Natural killer cell treated with Interleukin-12 subunit alpha and Interleukin-12 subunit beta and Interleukin-15 and Interleukin-18, amount 100 ng/mL, for 72 hours (primary cell): ENCODE results near the gene POLD3. TPM values are rescaled to one million over a fixed set of nuclear protein-coding genes. Genes with fewer than 3 reads are reported as not detected.

Source experiments
- ATAC-seq, 2 donors: fragments of 150-1000 bp; cut with Tn5 transposase in 1 of 2; sonication (Bioruptor Pico), chemical (Tn5 transposase) in 1 of 2; 2 replicates each; pipeline ENCODE4 v1.10.0; 2021
- DNase-seq: peaks from one replicate; pipeline ENCODE4 v3.0.0; 2022; ENCODE audit warnings: low spot score
- H3K27ac Mint-ChIP-seq, 2 donors: 1 replicate in 1 of 2; 2 replicates in 1 of 2; pipeline ENCODE4 v1.8.0; 2022; ENCODE audit warnings: mixed read lengths in 2 of 2, mild to moderate bottlenecking in 1 of 2, moderate library complexity in 1 of 2
- H3K27me3 Mint-ChIP-seq, 2 donors: 1 replicate in 1 of 2; 2 replicates in 1 of 2; pipeline ENCODE4 v1.8.0; 2022; ENCODE audit warnings: mixed read lengths in 2 of 2
- H3K36me3 Mint-ChIP-seq: one replicate; pipeline ENCODE4 v1.8.0; 2022; ENCODE audit warnings: mixed read lengths
- H3K4me1 Mint-ChIP-seq, 2 donors: 1 replicate in 1 of 2; 2 replicates in 1 of 2; pipeline ENCODE4 v1.8.0; 2022; ENCODE audit warnings: low read depth in 2 of 2, mixed read lengths in 2 of 2, mild to moderate bottlenecking in 1 of 2
- H3K4me3 Mint-ChIP-seq: one replicate; pipeline ENCODE4 v1.8.0; 2022; ENCODE audit warnings: mixed read lengths
- H3K9me3 Mint-ChIP-seq: 2 replicates; pipeline ENCODE4 v1.8.0; 2022; ENCODE audit warnings: mixed read lengths
- total RNA-seq, 2 donors: library from RNA; stranded (reverse); gene quantifications; one replicate each; pipeline ENCODE4 v1.2.3, GENCODE V29; 2022

POLD3 gene
- total RNA-seq, 2 donors from 2014 or later: 46.2 to 58.9 TPM

GRCh38 chr11:74604311-74604710 lies 11.9 kb downstream of the POLD3 start:
- H3K27ac Mint-ChIP-seq: no peak overlapping the region
- H3K4me1 Mint-ChIP-seq: peaks cover 0 to 2% of the 10 kb centered on the region in 2 donors
- no peaks in the 10 kb centered on the region for H3K9me3 Mint-ChIP-seq
- peaks cover 12% of the 10 kb centered on the region for H3K36me3 Mint-ChIP-seq
- ATAC-seq (no peak), DNase-seq (no peak)
- H3K27me3 Mint-ChIP-seq: no peaks in the 10 kb centered on the region
- H3K4me3 Mint-ChIP-seq: no peak overlapping the region

- no peak overlapping the region for H3K4me3 Mint-ChIP-seq
- ATAC-seq (no peak), DNase-seq (no peak)
- H3K36me3 Mint-ChIP-seq: peaks cover 6% of the 10 kb centered on the region
- H3K27me3 Mint-ChIP-seq: no peaks in the 10 kb centered on the region
- H3K9me3 Mint-ChIP-seq: no peaks in the 10 kb centered on the region
- H3K4me1 Mint-ChIP-seq: peaks cover 2 to 5% of the 10 kb centered on the region in 2 donors
- H3K27ac Mint-ChIP-seq: no peak overlapping the region
Observed at GRCh38 chr11:74605403-74605802, 13.0 kb downstream of the POLD3 start.

- Mint-ChIP-seq H3K27me3 (no peaks in the 10 kb centered on the region), H3K4me3 (no peak overlapping the region), H3K4me1 (peaks cover 2 to 5% of the 10 kb centered on the region in 2 donors), H3K36me3 (peaks cover 6% of the 10 kb centered on the region), H3K9me3 (no peaks in the 10 kb centered on the region), H3K27ac (no peak overlapping the region)
- ATAC-seq (no peak), DNase-seq (no peak)
Observed at GRCh38 chr11:74608431-74608830, 16.0 kb downstream of the POLD3 start.

- H3K9me3 Mint-ChIP-seq: no peaks in the 10 kb centered on the region
- H3K27me3 Mint-ChIP-seq: no peaks in the 10 kb centered on the region
- H3K4me3 Mint-ChIP-seq: no peak overlapping the region
- no peak for ATAC-seq
- peaks cover 3% of the 10 kb centered on the region for H3K36me3 Mint-ChIP-seq
- no peak for DNase-seq
- no peak overlapping the region for H3K27ac Mint-ChIP-seq
- H3K4me1 Mint-ChIP-seq: peaks cover 2 to 5% of the 10 kb centered on the region in 2 donors
Observed at GRCh38 chr11:74611369-74611861, 19.0 kb downstream of the POLD3 start.

- Mint-ChIP-seq H3K4me1 (peaks cover 2 to 5% of the 10 kb centered on the region in 2 donors), H3K4me3 (no peak overlapping the region), H3K9me3 (no peaks in the 10 kb centered on the region), H3K27me3 (no peaks in the 10 kb centered on the region), H3K36me3 (peaks cover 4% of the 10 kb centered on the region), H3K27ac (no peak overlapping the region)
- DNase-seq: no peak
- no peak for ATAC-seq
Observed at GRCh38 chr11:74612877-74613276, 20.5 kb downstream of the POLD3 start.

GRCh38 chr11:74615311-74615710 lies 22.9 kb downstream of the POLD3 start:
- ATAC-seq: no peak
- peaks cover 9% of the 10 kb centered on the region for H3K36me3 Mint-ChIP-seq
- no peak overlapping the region for H3K4me3 Mint-ChIP-seq

GRCh38 chr11:74615988-74616387 lies 23.6 kb downstream of the POLD3 start:
- H3K27ac Mint-ChIP-seq: no peak overlapping the region
- H3K4me3 Mint-ChIP-seq: no peak overlapping the region
- no peaks in the 10 kb centered on the region for H3K4me1 Mint-ChIP-seq
- ATAC-seq (no peak), DNase-seq (no peak)
- no peaks in the 10 kb centered on the region for H3K27me3 Mint-ChIP-seq
- H3K9me3 Mint-ChIP-seq: no peaks in the 10 kb centered on the region
- peaks cover 9% of the 10 kb centered on the region for H3K36me3 Mint-ChIP-seq

More at GRCh38 chr11:74615311-74615710, 22.9 kb downstream of the POLD3 start:
- Mint-ChIP-seq H3K27me3 (no peaks in the 10 kb centered on the region), H3K9me3 (no peaks in the 10 kb centered on the region), H3K4me1 (no peaks in the 10 kb centered on the region), H3K27ac (no peak overlapping the region)
- no peak for DNase-seq

- Mint-ChIP-seq H3K4me1 (no peaks in the 10 kb centered on the region), H3K27me3 (no peaks in the 10 kb centered on the region), H3K4me3 (no peak overlapping the region), H3K36me3 (peaks cover 17% of the 10 kb centered on the region), H3K27ac (no peak overlapping the region), H3K9me3 (no peaks in the 10 kb centered on the region)
- no peak for DNase-seq
- no peak for ATAC-seq
Observed at GRCh38 chr11:74620531-74620930, 28.1 kb downstream of the POLD3 start.

GRCh38 chr11:74626130-74626529 lies 33.7 kb downstream of the POLD3 start:
- ATAC-seq (no peak), DNase-seq (no peak)
- H3K27me3 Mint-ChIP-seq: no peaks in the 10 kb centered on the region
- peaks cover 34% of the 10 kb centered on the region for H3K36me3 Mint-ChIP-seq
- H3K9me3 Mint-ChIP-seq: no peaks in the 10 kb centered on the region
- no peaks in the 10 kb centered on the region for H3K4me1 Mint-ChIP-seq
- H3K27ac Mint-ChIP-seq: no peak overlapping the region
- no peak overlapping the region for H3K4me3 Mint-ChIP-seq

GRCh38 chr11:74626604-74627003 lies 34.2 kb downstream of the POLD3 start:
- Mint-ChIP-seq H3K27me3 (no peaks in the 10 kb centered on the region), H3K4me1 (no peaks in the 10 kb centered on the region), H3K9me3 (no peaks in the 10 kb centered on the region), H3K27ac (no peak overlapping the region), H3K36me3 (peaks cover 34% of the 10 kb centered on the region), H3K4me3 (no peak overlapping the region)
- ATAC-seq (no peak), DNase-seq (no peak)

- ATAC-seq (no peak), DNase-seq (no peak)
- Mint-ChIP-seq H3K9me3 (no peaks in the 10 kb centered on the region), H3K27me3 (no peaks in the 10 kb centered on the region), H3K27ac (no peak overlapping the region), H3K4me3 (no peak overlapping the region), H3K4me1 (no peaks in the 10 kb centered on the region), H3K36me3 (peaks cover 34% of the 10 kb centered on the region)
Observed at GRCh38 chr11:74627381-74627780, 35.0 kb downstream of the POLD3 start.

- H3K4me3 Mint-ChIP-seq: no peak overlapping the region
- peaks cover 30% of the 10 kb centered on the region for H3K36me3 Mint-ChIP-seq
- no peaks in the 10 kb centered on the region for H3K4me1 Mint-ChIP-seq
- H3K9me3 Mint-ChIP-seq: no peaks in the 10 kb centered on the region
- ATAC-seq (no peak), DNase-seq (no peak)
- H3K27me3 Mint-ChIP-seq: no peaks in the 10 kb centered on the region
- no peak overlapping the region for H3K27ac Mint-ChIP-seq
Observed at GRCh38 chr11:74630043-74630442, 37.7 kb downstream of the POLD3 start.

GRCh38 chr11:74633406-74634393 lies 41.3 kb downstream of the POLD3 start:
- no peak for DNase-seq
- Mint-ChIP-seq H3K36me3 (peaks cover 24% of the 10 kb centered on the region), H3K27ac (no peak overlapping the region), H3K27me3 (no peaks in the 10 kb centered on the region), H3K4me1 (no peaks in the 10 kb centered on the region), H3K4me3 (no peak overlapping the region), H3K9me3 (no peaks in the 10 kb centered on the region)
- ATAC-seq: no peak

GRCh38 chr11:74634537-74634936 lies 42.2 kb downstream of the POLD3 start:
- no peak for ATAC-seq
- Mint-ChIP-seq H3K36me3 (peaks cover 18% of the 10 kb centered on the region), H3K9me3 (no peaks in the 10 kb centered on the region), H3K27ac (no peak overlapping the region), H3K27me3 (no peaks in the 10 kb centered on the region), H3K4me3 (no peak overlapping the region), H3K4me1 (no peaks in the 10 kb centered on the region)
- no peak for DNase-seq
